ELF-1 (cell line): ENCODE measurements around the gene CEACAM1.
A peak's percentile ranks its signal among the peaks of the same experiment; 100 is the strongest.
"Not testable (repeated sequence)": the region's sequence is repeated elsewhere in the genome, so short reads cannot be mapped to it uniquely, and the experiment has no call there.

ENCODE experiments used
- DNase-seq: peaks from one replicate; pipeline ENCODE4 v3.0.0-alpha.2; 2016; ENCODE audit warnings: low read depth, low spot score

The CEACAM1 gene

GRCh38 chr19:42528354-42529247 is at the start of gene CEACAM1:
TSS of gene CEACAM1 (minus strand) at chr19:42528481. CDS start at chr19:42528374, 107 bp downstream.
- DNase-seq, result no peak

- DNase-seq, result no peak
Measured at GRCh38 chr19:42577016-42577415, 48.7 kb upstream of the CEACAM1 start.

GRCh38 chr19:42576241-42576640 is 48.0 kb upstream of the CEACAM1 start:
- DNase-seq, result no peak

GRCh38 chr19:42573642-42574041 is 45.4 kb upstream of the CEACAM1 start:
- no peak for DNase-seq

- DNase-seq, result no peak
Measured at GRCh38 chr19:42571116-42571515, 42.8 kb upstream of the CEACAM1 start.

GRCh38 chr19:42569193-42569592 is 40.9 kb upstream of the CEACAM1 start:
- no peak for DNase-seq

- DNase-seq, result no peak
Measured at GRCh38 chr19:42568006-42568405, 39.7 kb upstream of the CEACAM1 start.

GRCh38 chr19:42567567-42567966 is 39.3 kb upstream of the CEACAM1 start:
- DNase-seq, result no peak

GRCh38 chr19:42563352-42564210 is 35.3 kb upstream of the CEACAM1 start:
- peak; percentile 60 for DNase-seq

- no peak for DNase-seq
Measured at GRCh38 chr19:42561512-42561911, 33.2 kb upstream of the CEACAM1 start.

- no peak for DNase-seq
Measured at GRCh38 chr19:42560731-42561130, 32.5 kb upstream of the CEACAM1 start.

GRCh38 chr19:42558450-42559150 is 30.3 kb upstream of the CEACAM1 start:
- DNase-seq, result peak; percentile 23

- not testable (repeated sequence) for DNase-seq
Measured at GRCh38 chr19:42557386-42557871, 29.1 kb upstream of the CEACAM1 start.

- DNase-seq, result no peak
Measured at GRCh38 chr19:42555801-42556200, 27.5 kb upstream of the CEACAM1 start.

GRCh38 chr19:42555317-42555716 is 27.0 kb upstream of the CEACAM1 start:
- no peak for DNase-seq

GRCh38 chr19:42554046-42554575 is 25.8 kb upstream of the CEACAM1 start:
- DNase-seq, result no peak

GRCh38 chr19:42553292-42554045 is 25.2 kb upstream of the CEACAM1 start:
- DNase-seq, result no peak

- no peak for DNase-seq
Measured at GRCh38 chr19:42552086-42553065, 24.1 kb upstream of the CEACAM1 start.

GRCh38 chr19:42550521-42550920 is 22.2 kb upstream of the CEACAM1 start:
- DNase-seq, result not testable (repeated sequence)
